LNCaP clone FGC (cell line): ENCODE results near the gene RAB4A.
"Not testable (repeated sequence)": the region's sequence is repeated elsewhere in the genome, so short reads cannot be mapped to it uniquely, and the experiment has no call there.

ENCODE experiments used
- DNase-seq: peaks from one replicate; pipeline ENCODE4 v3.0.0-alpha.2; 2011; ENCODE audit warnings: low read depth
- H3K4me3 ChIP-seq: 2 replicates; pipeline ENCODE4 v1.5.1; 2011; ENCODE audit warnings: mild to moderate bottlenecking, low read depth, low read length, control low read depth
- CTCF ChIP-seq: IDR thresholded peaks from 2 replicates; pipeline ENCODE4 v1.5.1; 2012; ENCODE audit warnings: mild to moderate bottlenecking; ENCODE audit not compliant: control insufficient read depth, insufficient read depth; ENCODE audit errors: extremely low read depth

RAB4A gene

GRCh38 chr1:229285440-229285839, 14.5 kb downstream of the RAB4A start:
- no peak for TF ChIP-seq CTCF
- no peak for DNase-seq
- no peak overlapping the region for H3K4me3 ChIP-seq

GRCh38 chr1:229286099-229286766, 15.3 kb downstream of the RAB4A start:
- no peak for DNase-seq
- TF ChIP-seq CTCF = no peak
- no peak overlapping the region for H3K4me3 ChIP-seq

- no peak overlapping the region for H3K4me3 ChIP-seq
- no peak for DNase-seq
- no peak for TF ChIP-seq CTCF
Observed at GRCh38 chr1:229287267-229287666, 16.4 kb downstream of the RAB4A start.

- no peak for TF ChIP-seq CTCF
- H3K4me3 ChIP-seq = no peak overlapping the region
- DNase-seq = no peak
Observed at GRCh38 chr1:229288516-229288915, 17.6 kb downstream of the RAB4A start.

- not testable (repeated sequence) for DNase-seq, H3K4me3 ChIP-seq
Observed at GRCh38 chr1:229291686-229292085, 20.8 kb downstream of the RAB4A start.

- TF ChIP-seq CTCF = no peak
Observed at GRCh38 chr1:229293528-229294204, 22.8 kb downstream of the RAB4A start.

GRCh38 chr1:229295745-229296144, 24.8 kb downstream of the RAB4A start:
- no peak for TF ChIP-seq CTCF
- no peak for DNase-seq
- H3K4me3 ChIP-seq = no peak overlapping the region

More at GRCh38 chr1:229293528-229294204, 22.8 kb downstream of the RAB4A start:
- no peak for DNase-seq
- H3K4me3 ChIP-seq = no peak overlapping the region
